IgD-negative memory B cell (primary cell): Measurements from ENCODE around the gene VPS35. TPM values are rescaled to one million over a fixed set of nuclear protein-coding genes. Genes with fewer than 3 reads are reported as not detected.

Experiments used
- H3K27ac Mint-ChIP-seq, 3 donors: one replicate each; pipeline ENCODE4 v1.8.0; 2020 to 2022; ENCODE audit warnings: mild to moderate bottlenecking in 3 of 3, mixed read lengths in 3 of 3, moderate library complexity in 1 of 3
- H3K27me3 Mint-ChIP-seq: one replicate; pipeline ENCODE4 v1.8.0; 2021; ENCODE audit warnings: mixed read lengths
- H3K36me3 Mint-ChIP-seq: one replicate; pipeline ENCODE4 v1.8.0; 2020; ENCODE audit warnings: mild to moderate bottlenecking, mixed read lengths
- H3K4me1 Mint-ChIP-seq, 3 donors: one replicate each; pipeline ENCODE4 v1.8.0; 2020 to 2022; ENCODE audit warnings: mixed read lengths in 3 of 3, mild to moderate bottlenecking in 1 of 3
- H3K4me3 Mint-ChIP-seq, 4 donors: one replicate each; pipeline ENCODE4 v1.8.0; 2020 to 2022; ENCODE audit warnings: mild to moderate bottlenecking in 4 of 4, mixed read lengths in 4 of 4, moderate library complexity in 3 of 4
- H3K9me3 Mint-ChIP-seq, 3 donors: one replicate each; pipeline ENCODE4 v1.8.0; 2020 to 2021; ENCODE audit warnings: mixed read lengths in 3 of 3, mild to moderate bottlenecking in 1 of 3
- polyA plus RNA-seq: library from polyadenylated mRNA; unstranded; fragments of 300-500 nt; fragmentation: Illumina TruSeq; gene quantifications from one replicate; pipeline ENCODE4 v1.2.3, GENCODE V29; 2021

VPS35 gene
- polyA plus RNA-seq: 81.9 TPM

DNA sequence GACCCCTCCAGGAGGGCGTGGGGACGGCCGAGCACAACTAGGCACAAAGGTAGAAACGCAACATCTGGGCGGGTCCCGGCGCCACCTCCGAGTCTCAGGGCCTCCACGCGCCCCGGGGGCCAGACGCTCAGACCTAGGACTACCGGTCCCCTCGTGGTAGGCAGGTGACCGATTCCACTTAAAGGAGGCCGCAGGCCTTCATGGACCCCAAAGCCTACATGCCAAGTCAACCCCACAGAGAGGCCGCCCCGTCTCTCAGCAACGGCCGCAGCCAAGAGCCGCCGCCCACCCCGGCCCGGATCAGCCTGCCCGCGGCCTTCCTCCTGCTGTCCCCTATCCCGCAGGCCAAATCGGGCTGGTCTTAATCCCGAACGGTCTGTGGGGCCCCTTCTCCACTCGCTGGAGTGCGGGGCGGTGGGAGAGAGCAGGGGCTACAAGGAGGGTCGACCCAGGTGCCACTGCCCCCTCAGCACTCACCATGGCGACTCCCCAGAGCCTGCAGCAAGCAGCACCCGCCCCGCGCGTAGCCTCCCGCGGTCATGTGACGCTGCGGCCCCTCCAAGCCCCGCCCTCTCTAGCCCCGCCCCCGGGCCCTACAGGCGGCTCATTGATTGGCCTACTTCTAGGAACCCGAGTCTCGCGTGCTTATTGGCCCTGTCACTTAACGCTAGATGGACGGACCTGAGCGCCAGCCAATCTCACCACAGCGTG is at the start of gene VPS35:
VPS35 (minus strand) TSS at position 525 of the 711 bp plus-strand sequence; CDS start at position 480, 45 bp downstream.
- Mint-ChIP-seq H3K4me1 (peaks cover 36 to 50% (median 41%) of the 10 kb centered on the region in 3 donors), H3K9me3 (no peaks in the 10 kb centered on the region), H3K4me3 (no peak within 1 kb of the TSS), H3K27ac (peak within 1 kb of the TSS in 1 of 3 donors; percentile 92), H3K27me3 (no peaks in the 10 kb centered on the region), H3K36me3 (peaks cover 3% of the 10 kb centered on the region)

- H3K27me3 Mint-ChIP-seq: no peaks in the 10 kb centered on the region
- H3K36me3 Mint-ChIP-seq: no peaks in the 10 kb centered on the region
- H3K9me3 Mint-ChIP-seq: no peaks in the 10 kb centered on the region
- no peak overlapping the region for H3K4me3 Mint-ChIP-seq
- no peak overlapping the region for H3K27ac Mint-ChIP-seq
- peaks cover 0 to 6% (median 0%) of the 10 kb centered on the region in 3 donors for H3K4me1 Mint-ChIP-seq
Observed at GRCh38 chr16:46737621-46738214, 48.7 kb upstream of the VPS35 start.

DNA sequence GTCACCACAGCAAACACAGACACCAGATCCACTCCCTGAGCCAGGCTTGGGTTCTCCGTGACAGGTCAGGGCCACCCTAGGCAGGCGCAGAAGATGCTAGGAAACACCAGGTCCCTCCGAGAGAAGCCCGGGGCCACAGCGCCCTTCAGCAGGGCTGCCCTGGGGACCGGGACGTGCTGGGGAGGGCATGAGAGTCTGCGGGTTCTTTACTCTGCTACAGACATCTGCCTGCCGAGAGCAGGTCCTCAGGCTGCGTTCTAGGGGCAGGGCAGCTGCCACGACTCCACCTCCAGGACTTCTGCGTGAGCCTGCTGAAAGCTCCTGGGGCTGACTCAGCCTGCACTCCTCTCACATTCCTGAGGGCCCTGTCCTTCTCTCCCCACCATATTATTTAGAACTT is 47.7 kb upstream of the VPS35 start:
- Mint-ChIP-seq H3K27ac (no peak overlapping the region), H3K4me3 (no peak overlapping the region), H3K36me3 (no peaks in the 10 kb centered on the region), H3K9me3 (no peaks in the 10 kb centered on the region), H3K27me3 (no peaks in the 10 kb centered on the region), H3K4me1 (peaks cover 0 to 3% (median 0%) of the 10 kb centered on the region in 3 donors)

DNA sequence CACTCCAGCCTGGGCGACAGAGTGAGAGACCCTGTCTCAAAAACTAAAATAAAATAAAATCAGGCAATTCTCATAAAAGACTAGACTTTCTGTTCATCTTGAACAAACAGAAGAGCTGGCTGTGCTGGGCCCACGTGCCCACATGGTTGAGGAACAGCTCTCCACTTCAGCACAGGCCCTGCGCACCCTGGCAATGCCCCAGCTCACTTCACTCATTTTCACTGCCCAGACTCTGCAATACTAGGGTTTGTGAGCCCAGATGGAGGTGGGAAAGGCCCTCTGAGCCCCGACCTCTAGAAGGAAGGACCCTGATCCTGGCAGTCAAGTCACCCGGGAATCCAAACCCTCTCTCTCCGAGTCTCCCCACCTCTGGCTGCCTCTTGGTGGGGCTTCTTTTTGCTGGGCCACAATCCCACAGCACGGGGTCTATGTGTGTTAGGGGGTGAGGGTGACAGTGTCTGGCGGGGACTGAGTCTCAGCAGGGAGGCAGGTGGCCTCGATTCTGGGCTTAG is 44.4 kb upstream of the VPS35 start:
- H3K4me1 Mint-ChIP-seq: no peaks in the 10 kb centered on the region
- H3K9me3 Mint-ChIP-seq: no peaks in the 10 kb centered on the region
- no peak overlapping the region for H3K4me3 Mint-ChIP-seq
- no peak overlapping the region for H3K27ac Mint-ChIP-seq
- no peaks in the 10 kb centered on the region for H3K27me3 Mint-ChIP-seq
- H3K36me3 Mint-ChIP-seq: peaks cover 1% of the 10 kb centered on the region

DNA sequence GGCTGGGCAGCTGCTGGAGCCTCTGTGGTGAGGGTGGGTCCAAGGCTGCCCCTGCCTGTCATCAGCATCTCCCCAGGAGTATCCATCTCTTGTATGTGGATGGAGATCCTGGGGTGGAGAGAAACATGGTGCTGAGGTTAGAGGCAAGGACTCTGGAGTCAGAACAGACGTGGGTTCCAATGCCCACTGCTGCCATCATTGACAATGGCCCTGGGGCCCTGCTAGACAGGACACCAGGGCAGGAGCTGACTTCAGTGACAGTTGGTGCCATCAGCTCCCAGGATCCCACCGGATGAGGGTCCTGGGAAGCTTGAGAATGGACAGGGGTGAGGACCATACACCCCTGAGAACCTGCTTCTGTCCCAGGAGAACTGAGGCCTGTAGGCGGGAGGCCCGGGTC is 43.6 kb upstream of the VPS35 start:
- H3K9me3 Mint-ChIP-seq: no peaks in the 10 kb centered on the region
- H3K36me3 Mint-ChIP-seq: peaks cover 1% of the 10 kb centered on the region
- no peaks in the 10 kb centered on the region for H3K4me1 Mint-ChIP-seq
- no peak overlapping the region for H3K4me3 Mint-ChIP-seq
- H3K27me3 Mint-ChIP-seq: no peaks in the 10 kb centered on the region
- no peak overlapping the region for H3K27ac Mint-ChIP-seq

DNA sequence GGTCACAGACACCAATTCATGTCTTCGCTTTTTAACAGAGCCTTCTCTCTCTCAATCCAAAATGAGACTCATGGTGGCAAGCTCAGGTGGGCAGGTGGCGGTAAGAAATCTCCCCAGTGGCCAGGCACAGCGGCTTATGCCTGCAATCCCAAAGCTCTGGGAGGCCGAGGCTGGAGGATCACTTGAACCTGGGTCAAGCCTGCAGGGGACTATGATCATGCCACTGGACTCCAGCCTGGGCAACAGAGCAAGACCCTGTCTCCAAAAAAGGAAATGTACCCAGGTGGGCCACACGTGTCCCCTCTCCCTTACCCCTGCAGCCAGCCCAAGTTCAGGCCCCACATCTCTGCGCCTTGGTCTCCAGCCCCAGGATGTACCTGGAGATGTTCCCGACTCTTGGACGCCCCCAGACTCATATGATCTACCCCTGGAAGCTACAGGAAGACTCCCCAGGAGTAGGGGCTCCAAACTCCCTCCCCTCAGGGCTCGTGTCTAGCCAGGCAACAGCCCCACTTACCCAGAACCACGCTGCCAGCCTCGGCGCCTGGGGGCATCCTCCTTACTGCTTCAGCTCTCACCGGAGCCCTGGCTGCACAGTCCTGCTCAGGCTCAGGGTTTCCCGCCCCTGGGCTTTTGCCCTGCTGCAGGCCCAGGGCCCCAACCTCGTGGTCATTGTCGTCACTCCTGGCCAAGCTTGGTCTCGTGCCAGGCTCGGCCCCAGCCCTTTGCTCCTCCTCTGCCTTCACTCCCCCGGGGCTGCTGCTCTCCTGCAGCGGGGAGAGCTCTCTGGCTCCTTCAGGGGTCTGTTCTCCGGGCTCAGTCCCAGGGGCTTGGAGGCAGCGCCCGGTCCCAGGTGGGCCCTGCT is 42.9 kb upstream of the VPS35 start:
- Mint-ChIP-seq H3K9me3 (no peaks in the 10 kb centered on the region), H3K4me3 (peak overlapping the region in 1 of 4 donors; percentile 59), H3K4me1 (no peaks in the 10 kb centered on the region), H3K36me3 (peaks cover 1% of the 10 kb centered on the region), H3K27me3 (no peaks in the 10 kb centered on the region), H3K27ac (peak overlapping the region in 1 of 3 donors; percentile 67)

DNA sequence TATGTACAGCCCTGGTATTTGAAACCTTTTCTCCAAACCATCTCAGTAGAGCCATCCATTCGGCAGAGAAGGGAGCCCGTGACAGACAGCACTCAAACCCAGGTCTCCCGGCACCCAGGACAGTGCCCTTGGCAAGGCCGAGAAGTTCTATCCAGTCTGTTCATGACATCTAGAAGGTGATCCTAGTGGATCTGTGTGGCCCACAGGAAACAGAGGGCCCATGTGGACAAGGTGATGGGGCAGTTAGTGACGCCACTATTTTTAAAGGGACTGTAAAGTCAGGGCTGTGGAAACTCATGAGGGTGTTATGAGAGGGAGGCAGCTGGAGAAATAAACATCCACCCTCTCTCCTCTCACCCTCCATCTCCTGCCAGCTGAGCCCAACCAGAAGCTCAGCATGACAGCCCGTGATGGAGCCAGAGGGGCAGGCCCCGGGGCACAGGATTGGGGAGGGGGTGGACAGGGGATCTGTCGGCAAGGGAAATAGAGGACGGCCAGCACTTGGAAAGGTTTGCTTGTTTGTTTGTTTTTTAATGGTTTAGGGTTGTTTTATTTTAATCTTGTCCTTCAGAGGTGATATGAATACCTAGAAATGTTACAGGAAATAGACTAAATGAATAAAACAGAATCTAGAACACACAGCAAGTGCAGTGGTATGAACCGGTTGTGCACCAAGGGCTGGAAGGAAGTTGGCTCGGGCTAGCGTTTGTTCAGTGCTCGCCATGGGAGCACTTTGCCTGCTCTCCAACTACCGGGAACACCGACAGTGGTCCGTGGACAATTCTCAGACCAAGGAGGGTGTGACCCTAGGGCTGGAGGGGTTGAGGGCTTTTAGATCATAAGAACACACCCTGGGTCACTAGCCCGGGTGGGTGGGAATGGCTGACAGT is 42.1 kb upstream of the VPS35 start:
- H3K27ac Mint-ChIP-seq: no peak overlapping the region
- H3K27me3 Mint-ChIP-seq: no peaks in the 10 kb centered on the region
- H3K36me3 Mint-ChIP-seq: peaks cover 1% of the 10 kb centered on the region
- H3K9me3 Mint-ChIP-seq: no peaks in the 10 kb centered on the region
- H3K4me3 Mint-ChIP-seq: no peak overlapping the region
- H3K4me1 Mint-ChIP-seq: no peaks in the 10 kb centered on the region

- Mint-ChIP-seq H3K9me3 (peaks cover 3 to 6% (median 5%) of the 10 kb centered on the region in 3 donors), H3K4me3 (no peak overlapping the region), H3K27ac (no peak overlapping the region), H3K36me3 (peaks cover 1% of the 10 kb centered on the region), H3K4me1 (no peaks in the 10 kb centered on the region), H3K27me3 (no peaks in the 10 kb centered on the region)
Observed at GRCh38 chr16:46730126-46730525, 41.1 kb upstream of the VPS35 start.

DNA sequence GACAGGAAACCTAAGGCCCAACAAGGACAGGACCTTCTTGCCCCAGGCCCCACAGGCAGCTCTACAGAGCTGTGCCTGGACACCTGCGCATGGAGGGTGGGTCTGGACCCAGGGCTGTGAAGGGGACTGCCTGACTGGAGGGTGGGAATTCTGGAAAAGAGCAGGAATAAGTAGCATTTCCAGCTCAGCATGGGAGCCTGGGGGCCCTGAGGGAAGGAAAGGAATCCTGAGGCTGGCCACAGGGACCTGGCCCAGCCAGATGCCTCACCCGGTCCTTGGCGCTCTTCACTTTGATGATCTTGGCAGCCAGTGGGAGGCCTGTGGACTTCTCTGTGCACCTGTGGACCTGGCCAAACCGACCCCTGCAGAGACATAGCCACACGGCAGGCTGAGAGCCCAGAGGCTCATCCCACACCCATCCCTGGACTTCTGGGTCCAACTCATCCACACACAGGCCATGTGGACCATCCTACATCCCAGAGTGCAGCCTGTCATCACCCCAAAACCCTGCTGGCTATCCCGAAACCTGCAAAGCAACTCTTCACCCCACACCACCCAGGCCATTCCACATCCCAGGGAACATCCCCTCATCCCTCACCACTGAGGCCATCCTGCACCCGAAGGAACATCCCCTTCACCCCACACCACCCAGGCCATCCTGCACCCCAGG is 40.5 kb upstream of the VPS35 start:
- Mint-ChIP-seq H3K4me1 (no peaks in the 10 kb centered on the region), H3K27ac (no peak overlapping the region), H3K27me3 (no peaks in the 10 kb centered on the region), H3K9me3 (peaks cover 3 to 8% (median 8%) of the 10 kb centered on the region in 3 donors), H3K4me3 (no peak overlapping the region), H3K36me3 (peaks cover 1% of the 10 kb centered on the region)

- Mint-ChIP-seq H3K9me3 (peaks cover 3 to 9% (median 8%) of the 10 kb centered on the region in 3 donors), H3K36me3 (peaks cover 1% of the 10 kb centered on the region), H3K27me3 (no peaks in the 10 kb centered on the region), H3K4me1 (no peaks in the 10 kb centered on the region), H3K4me3 (no peak overlapping the region), H3K27ac (no peak overlapping the region)
Observed at GRCh38 chr16:46728806-46729205, 39.8 kb upstream of the VPS35 start.

DNA sequence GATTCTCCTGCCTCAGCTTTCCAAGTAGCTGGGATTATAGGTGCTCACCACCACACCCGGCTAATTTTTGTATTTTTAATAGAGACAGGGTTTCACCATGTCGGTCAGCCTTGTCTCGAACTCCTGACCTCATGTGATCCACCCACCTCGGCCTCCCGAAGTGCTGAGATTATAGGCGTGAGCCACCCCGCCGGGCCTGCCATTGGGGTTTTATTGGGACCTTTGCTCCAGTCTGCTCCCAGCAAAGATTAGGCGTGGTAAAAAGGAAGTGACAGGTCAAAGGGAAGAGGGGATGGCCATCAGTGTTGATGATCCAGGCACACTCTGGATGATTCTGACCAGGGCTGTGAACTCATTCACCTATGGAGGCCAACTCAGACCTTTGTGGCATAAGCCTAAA is 38.7 kb upstream of the VPS35 start:
- Mint-ChIP-seq H3K4me1 (no peaks in the 10 kb centered on the region), H3K9me3 (peaks cover 3 to 13% (median 8%) of the 10 kb centered on the region in 3 donors), H3K27me3 (no peaks in the 10 kb centered on the region), H3K4me3 (no peak overlapping the region), H3K36me3 (peaks cover 1% of the 10 kb centered on the region), H3K27ac (no peak overlapping the region)

- Mint-ChIP-seq H3K27me3 (no peaks in the 10 kb centered on the region), H3K9me3 (peaks cover 3 to 13% (median 8%) of the 10 kb centered on the region in 3 donors), H3K4me1 (no peaks in the 10 kb centered on the region), H3K27ac (no peak overlapping the region), H3K36me3 (peaks cover 1% of the 10 kb centered on the region), H3K4me3 (no peak overlapping the region)
Observed at GRCh38 chr16:46727184-46727583, 38.2 kb upstream of the VPS35 start.

GRCh38 chr16:46721885-46722284 is 32.9 kb upstream of the VPS35 start:
- Mint-ChIP-seq H3K4me3 (no peak overlapping the region), H3K27ac (no peak overlapping the region), H3K9me3 (peaks cover 3 to 13% (median 8%) of the 10 kb centered on the region in 3 donors), H3K4me1 (no peaks in the 10 kb centered on the region), H3K36me3 (no peaks in the 10 kb centered on the region), H3K27me3 (no peaks in the 10 kb centered on the region)

GRCh38 chr16:46720619-46721018 is 31.6 kb upstream of the VPS35 start:
- Mint-ChIP-seq H3K36me3 (no peaks in the 10 kb centered on the region), H3K27me3 (no peaks in the 10 kb centered on the region), H3K4me3 (no peak overlapping the region), H3K4me1 (no peaks in the 10 kb centered on the region), H3K9me3 (peaks cover 1 to 9% (median 4%) of the 10 kb centered on the region in 3 donors), H3K27ac (no peak overlapping the region)
